MCF 10A (cell line): ENCODE data around the gene CPA4. TPM values are rescaled to one million over a fixed set of nuclear protein-coding genes. Genes with fewer than 3 reads are reported as not detected.

Experiments
- BruUV-seq: library from RNA; stranded (reverse); fragments of 400-500 nt; replicated peaks from 2 replicates; lab custom pipeline; 2021; lab: Mats Ljungman, UMichigan
- CTCF ChIA-PET: fragments of 300-600 bp; sonication (Branson Sonifier 250); formaldehyde crosslinking; extraction: SDS; loops from one replicate; lab custom pipeline; 2021; ENCODE audit warnings: antibody characterized with exemption, inconsistent platforms; lab: Yijun Ruan, JAX
- POLR2A ChIA-PET: fragments of 300-600, 350-650 bp; sonication (Branson Sonifier 250); formaldehyde crosslinking; extraction: SDS; loops from one replicate; lab custom pipeline; 2020; ENCODE audit warnings: antibody characterized with exemption, inconsistent platforms; lab: Yijun Ruan, JAX
- DNase-seq: peaks from one replicate; pipeline ENCODE4 v3.0.0-alpha.2; 2018; ENCODE audit not compliant: unreplicated experiment
- H3K27ac Mint-ChIP-seq: one replicate; pipeline ENCODE4 v1.8.0; 2022; ENCODE audit warnings: mild to moderate bottlenecking, low read depth, mixed read lengths; ENCODE audit not compliant: unreplicated experiment
- H3K27me3 Mint-ChIP-seq: one replicate; pipeline ENCODE4 v1.8.0; 2022; ENCODE audit warnings: mixed read lengths; ENCODE audit not compliant: insufficient read depth, unreplicated experiment
- H3K36me3 Mint-ChIP-seq: one replicate; pipeline ENCODE4 v1.8.0; 2022; ENCODE audit warnings: mild to moderate bottlenecking, moderate library complexity, mixed read lengths; ENCODE audit not compliant: insufficient read depth, unreplicated experiment
- H3K4me1 Mint-ChIP-seq: one replicate; pipeline ENCODE4 v1.8.0; 2022; ENCODE audit warnings: mixed read lengths; ENCODE audit not compliant: insufficient read depth, unreplicated experiment
- H3K4me3 Mint-ChIP-seq: one replicate; pipeline ENCODE4 v1.8.0; 2022; ENCODE audit warnings: mild to moderate bottlenecking, moderate library complexity, mixed read lengths; ENCODE audit not compliant: unreplicated experiment
- H3K9me3 Mint-ChIP-seq: one replicate; pipeline ENCODE4 v1.8.0; 2022; ENCODE audit warnings: mixed read lengths; ENCODE audit not compliant: unreplicated experiment
- intact Hi-C: fragments of 100-400 bp; cut with micrococcal nuclease; formaldehyde crosslinking; loops from 2 replicates; pipeline ENCODE4 v1.14.1; 2022
- total RNA-seq: library from RNA; stranded (reverse); gene quantifications from 2 replicates; pipeline ENCODE4 v1.2.3, GENCODE V29; 2022
- TF ChIP-seq, protein P1 (sequence below): fragments of 200-600 bp; IDR thresholded peaks from one replicate; pipeline ENCODE4 v1.8.0; 2022; ENCODE audit warnings: antibody characterized with exemption, mild to moderate bottlenecking; ENCODE audit not compliant: unreplicated experiment

Gene CPA4
- total RNA-seq, 1 experiment from 2014 or later, result 4.3 TPM

DNA sequence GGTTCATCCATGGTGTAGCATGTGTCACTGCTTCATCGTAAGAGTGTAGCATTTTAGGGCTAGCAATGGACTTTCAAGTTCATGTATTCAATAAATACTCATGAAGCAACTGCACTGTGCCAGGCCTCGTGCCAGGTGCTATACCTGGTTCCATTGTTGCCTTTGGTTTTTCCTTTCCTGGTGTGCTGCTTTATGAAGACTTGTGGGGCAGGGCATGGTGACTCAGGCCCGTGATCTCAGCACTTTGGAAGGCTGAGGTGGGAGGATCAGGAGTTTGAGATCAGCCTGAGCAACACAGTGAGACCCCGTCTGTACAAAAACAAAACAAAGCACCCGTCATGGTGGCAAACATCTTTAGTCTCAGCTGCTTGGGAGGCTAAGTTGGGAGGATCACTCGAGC is 2.2 kb upstream of the CPA4 start:
- ChIA-PET CTCF (interaction anchor here (0.6 kb wide), 3 partner anchors 19 to 41 kb away, joined by 3 to 4 read pairs (median 3); no protein-coding TSS in a partner anchor), POLR2A (interaction anchor here (0.6 kb wide), 1 partner anchor 72 kb away, joined by 3 read pairs; no protein-coding TSS in a partner anchor)
- peaks cover 6% of the 10 kb centered on the region for H3K36me3 Mint-ChIP-seq
- H3K27ac Mint-ChIP-seq, result peak overlapping the region; percentile 84
- intact Hi-C loops, result no loop called here
- no peak overlapping the region for H3K4me3 Mint-ChIP-seq
- H3K27me3 Mint-ChIP-seq, result no peaks in the 10 kb centered on the region
- TF ChIP-seq, protein P1, sequence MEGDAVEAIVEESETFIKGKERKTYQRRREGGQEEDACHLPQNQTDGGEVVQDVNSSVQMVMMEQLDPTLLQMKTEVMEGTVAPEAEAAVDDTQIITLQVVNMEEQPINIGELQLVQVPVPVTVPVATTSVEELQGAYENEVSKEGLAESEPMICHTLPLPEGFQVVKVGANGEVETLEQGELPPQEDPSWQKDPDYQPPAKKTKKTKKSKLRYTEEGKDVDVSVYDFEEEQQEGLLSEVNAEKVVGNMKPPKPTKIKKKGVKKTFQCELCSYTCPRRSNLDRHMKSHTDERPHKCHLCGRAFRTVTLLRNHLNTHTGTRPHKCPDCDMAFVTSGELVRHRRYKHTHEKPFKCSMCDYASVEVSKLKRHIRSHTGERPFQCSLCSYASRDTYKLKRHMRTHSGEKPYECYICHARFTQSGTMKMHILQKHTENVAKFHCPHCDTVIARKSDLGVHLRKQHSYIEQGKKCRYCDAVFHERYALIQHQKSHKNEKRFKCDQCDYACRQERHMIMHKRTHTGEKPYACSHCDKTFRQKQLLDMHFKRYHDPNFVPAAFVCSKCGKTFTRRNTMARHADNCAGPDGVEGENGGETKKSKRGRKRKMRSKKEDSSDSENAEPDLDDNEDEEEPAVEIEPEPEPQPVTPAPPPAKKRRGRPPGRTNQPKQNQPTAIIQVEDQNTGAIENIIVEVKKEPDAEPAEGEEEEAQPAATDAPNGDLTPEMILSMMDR, result no peak
- peak; percentile 88 for DNase-seq
- BruUV-seq, result no TSS peak
- peaks cover 5% of the 10 kb centered on the region for H3K9me3 Mint-ChIP-seq
- H3K4me1 Mint-ChIP-seq, result peaks cover 47% of the 10 kb centered on the region

DNA sequence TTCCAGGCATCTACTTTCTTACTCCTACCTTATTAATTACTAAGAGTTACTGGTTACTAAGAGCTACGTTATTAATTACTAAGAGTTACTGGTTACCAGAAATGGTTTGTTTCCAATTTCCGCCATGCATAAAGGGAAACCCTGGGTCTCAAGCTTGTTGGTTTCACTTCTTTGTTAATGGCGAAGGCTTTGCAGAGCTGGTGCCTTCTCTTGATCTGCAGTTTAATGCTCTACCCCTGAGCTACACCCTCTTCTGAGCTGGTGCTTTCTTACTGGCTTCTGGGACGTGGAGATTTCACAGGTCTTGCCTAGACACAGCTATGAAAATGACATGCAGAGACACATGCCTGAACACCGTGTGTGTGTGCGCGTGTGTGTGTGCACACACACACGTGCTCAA is 560 bp downstream of the CPA4 start:
- POLR2A ChIA-PET, result interaction anchor here (0.8 to 4.6 kb wide), 23 partner anchors 9 to 224 kb away, joined by 3 to 40 read pairs (median 4); partner anchors contain the start of gene TMEM209
- Mint-ChIP-seq H3K27me3 (no peaks in the 10 kb centered on the region), H3K9me3 (peaks cover 5% of the 10 kb centered on the region), H3K36me3 (peaks cover 6% of the 10 kb centered on the region), H3K27ac (peak overlapping the region; percentile 80), H3K4me1 (peaks cover 47% of the 10 kb centered on the region), H3K4me3 (peak overlapping the region; percentile 47)
- no peak for DNase-seq
- CTCF ChIA-PET, result interaction anchor here (0.6 to 2.5 kb wide), 8 partner anchors 14 to 222 kb away, joined by 3 to 11 read pairs (median 3); no protein-coding TSS in a partner anchor
- TF ChIP-seq, protein P1, result no peak
- BruUV-seq, result no TSS peak
- intact Hi-C loops, result loop anchor here (2.0 kb wide), 1 partner anchor 63 kb away; no protein-coding TSS in a partner anchor

GRCh38 chr7:130294314-130294713 is 1.4 kb downstream of the CPA4 start:
- Mint-ChIP-seq H3K4me3 (no peak overlapping the region), H3K36me3 (peaks cover 6% of the 10 kb centered on the region), H3K27ac (no peak overlapping the region), H3K9me3 (peaks cover 5% of the 10 kb centered on the region), H3K4me1 (peaks cover 47% of the 10 kb centered on the region), H3K27me3 (no peaks in the 10 kb centered on the region)
- DNase-seq, result peak; percentile 93
- ChIA-PET CTCF (interaction anchor here (0.6 to 2.5 kb wide), 8 partner anchors 15 to 222 kb away, joined by 3 to 11 read pairs (median 3); no protein-coding TSS in a partner anchor), POLR2A (interaction anchor here (0.6 to 4.6 kb wide), 17 partner anchors 8 to 97 kb away, joined by 3 to 40 read pairs (median 5); partner anchors contain the start of gene TMEM209)
- intact Hi-C loops, result no loop called here
- no TSS peak for BruUV-seq
- TF ChIP-seq, protein P1, result no peak

DNA sequence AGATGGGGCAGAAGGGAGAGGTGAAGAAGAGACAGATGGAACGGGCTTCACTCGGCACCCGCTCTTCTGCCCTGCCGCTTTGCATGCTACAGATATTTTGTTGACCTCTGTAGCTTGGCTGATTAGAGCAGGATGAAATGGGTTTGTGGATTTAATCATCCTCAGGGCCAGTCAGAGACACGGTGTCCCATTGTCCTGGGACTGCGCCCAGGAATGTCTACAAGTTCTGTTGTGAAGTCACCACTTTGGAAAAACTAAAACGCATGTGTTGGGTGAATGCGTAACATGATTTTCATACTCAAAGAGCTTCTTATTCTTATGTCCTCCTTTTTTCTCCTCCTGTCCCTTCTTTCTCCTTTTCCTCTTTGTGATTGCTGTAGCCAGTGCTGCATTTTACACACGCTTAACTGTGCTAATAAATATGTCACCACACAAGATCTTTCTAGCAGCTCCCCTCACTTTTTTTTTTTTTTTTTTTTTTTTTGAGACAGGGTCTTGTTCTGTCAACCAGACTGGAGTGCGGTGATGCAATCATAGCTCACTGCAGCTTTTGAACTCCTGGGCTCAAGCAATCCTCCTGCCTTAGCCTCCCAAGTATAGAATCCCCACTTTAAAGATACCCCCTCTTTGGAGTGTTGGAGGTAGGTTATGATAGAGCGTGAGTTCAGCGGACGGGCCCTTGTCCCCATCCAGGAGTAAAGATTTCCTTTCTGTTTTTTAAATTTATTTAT is 3.4 kb downstream of the CPA4 start:
- no peaks in the 10 kb centered on the region for H3K9me3 Mint-ChIP-seq
- TF ChIP-seq, protein P1, result no peak
- peaks cover 34% of the 10 kb centered on the region for H3K4me1 Mint-ChIP-seq
- no peak overlapping the region for H3K4me3 Mint-ChIP-seq
- no peaks in the 10 kb centered on the region for H3K27me3 Mint-ChIP-seq
- ChIA-PET POLR2A (interaction anchor here (0.8 to 4.6 kb wide), 3 partner anchors 15 to 225 kb away, joined by 3 to 26 read pairs (median 3); no protein-coding TSS in a partner anchor), CTCF (no interaction called here)
- DNase-seq, result no peak
- no TSS peak for BruUV-seq
- peaks cover 6% of the 10 kb centered on the region for H3K36me3 Mint-ChIP-seq
- H3K27ac Mint-ChIP-seq, result no peak overlapping the region
- intact Hi-C loops, result no loop called here
